Endometrium (tissue), 2 donors: ENCODE measurements around the gene ABHD16A.
"Not testable (repeated sequence)": the region's sequence is repeated elsewhere in the genome, so short reads cannot be mapped to it uniquely, and the experiment has no call there.

Source experiments
- FAIRE-seq: peaks from 2 replicates; lab custom pipeline; 2012; peaks lifted over from hg19 to GRCh38; lab: Jason Lieb, UNC
- donor health status: control.
- donor health status: control.

The ABHD16A gene

GRCh38 chr6:31713991-31714684 lies 11.0 kb upstream of the ABHD16A start:
- FAIRE-seq: no peak

GRCh38 chr6:31713465-31713864 lies 10.3 kb upstream of the ABHD16A start:
- FAIRE-seq: no peak

- no peak for FAIRE-seq
These were observed 9.2 kb upstream of the ABHD16A start for GRCh38 chr6:31712296-31712695.

GRCh38 chr6:31711233-31711632 lies 8.1 kb upstream of the ABHD16A start:
- FAIRE-seq: no peak

- no peak for FAIRE-seq
These were observed 7.5 kb upstream of the ABHD16A start for GRCh38 chr6:31710523-31711219.

- not testable (repeated sequence) for FAIRE-seq
These were observed 6.0 kb upstream of the ABHD16A start for GRCh38 chr6:31709157-31709556.

GRCh38 chr6:31708224-31708623 lies 5.1 kb upstream of the ABHD16A start:
- FAIRE-seq: no peak

- no peak for FAIRE-seq
These were observed 4.6 kb upstream of the ABHD16A start for GRCh38 chr6:31707701-31708100.

GRCh38 chr6:31706599-31706998 lies 3.5 kb upstream of the ABHD16A start, which contains the start of gene LY6G6F:
Gene LY6G6F, plus strand, starts transcription at chr6:31706866. Its CDS starts 41 bp downstream, at chr6:31706907.
- FAIRE-seq: no peak

- FAIRE-seq: no peak
These were observed 2.8 kb upstream of the ABHD16A start for GRCh38 chr6:31705931-31706330.

GRCh38 chr6:31702405-31702818 lies 712 bp downstream of the ABHD16A start:
- FAIRE-seq: no peak

- no peak for FAIRE-seq
These were observed 1.3 kb downstream of the ABHD16A start for GRCh38 chr6:31701666-31702404.

- FAIRE-seq: no peak
These were observed 2.3 kb downstream of the ABHD16A start for GRCh38 chr6:31700740-31701401.

- FAIRE-seq: no peak
These were observed 5.6 kb downstream of the ABHD16A start for GRCh38 chr6:31697555-31697954.

GRCh38 chr6:31693535-31693934 lies 9.6 kb downstream of the ABHD16A start:
- no peak for FAIRE-seq

GRCh38 chr6:31692886-31693285 lies 10.2 kb downstream of the ABHD16A start:
- no peak for FAIRE-seq

- FAIRE-seq: no peak
These were observed 10.8 kb downstream of the ABHD16A start for GRCh38 chr6:31692353-31692752.

- no peak for FAIRE-seq
These were observed 11.5 kb downstream of the ABHD16A start for GRCh38 chr6:31691564-31692108.

- FAIRE-seq: no peak
These were observed 12.1 kb downstream of the ABHD16A start for GRCh38 chr6:31691078-31691463.

- no peak for FAIRE-seq
These were observed 12.7 kb downstream of the ABHD16A start for GRCh38 chr6:31690231-31691077.
